HG02571 (cell line): ENCODE results near the gene FAM171A1.
A peak's percentile ranks its signal among the peaks of the same experiment; 100 is the strongest.
"Not testable (repeated sequence)": the region's sequence is repeated elsewhere in the genome, so short reads cannot be mapped to it uniquely, and the experiment has no call there.

Experiments
- ATAC-seq: cut with Tn5 transposase; IDR thresholded peaks from one replicate; pipeline ENCODE4 v1.9.1; 2021; ENCODE audit warnings: mild to moderate bottlenecking, moderate library complexity; ENCODE audit not compliant: unreplicated experiment

Gene FAM171A1

DNA sequence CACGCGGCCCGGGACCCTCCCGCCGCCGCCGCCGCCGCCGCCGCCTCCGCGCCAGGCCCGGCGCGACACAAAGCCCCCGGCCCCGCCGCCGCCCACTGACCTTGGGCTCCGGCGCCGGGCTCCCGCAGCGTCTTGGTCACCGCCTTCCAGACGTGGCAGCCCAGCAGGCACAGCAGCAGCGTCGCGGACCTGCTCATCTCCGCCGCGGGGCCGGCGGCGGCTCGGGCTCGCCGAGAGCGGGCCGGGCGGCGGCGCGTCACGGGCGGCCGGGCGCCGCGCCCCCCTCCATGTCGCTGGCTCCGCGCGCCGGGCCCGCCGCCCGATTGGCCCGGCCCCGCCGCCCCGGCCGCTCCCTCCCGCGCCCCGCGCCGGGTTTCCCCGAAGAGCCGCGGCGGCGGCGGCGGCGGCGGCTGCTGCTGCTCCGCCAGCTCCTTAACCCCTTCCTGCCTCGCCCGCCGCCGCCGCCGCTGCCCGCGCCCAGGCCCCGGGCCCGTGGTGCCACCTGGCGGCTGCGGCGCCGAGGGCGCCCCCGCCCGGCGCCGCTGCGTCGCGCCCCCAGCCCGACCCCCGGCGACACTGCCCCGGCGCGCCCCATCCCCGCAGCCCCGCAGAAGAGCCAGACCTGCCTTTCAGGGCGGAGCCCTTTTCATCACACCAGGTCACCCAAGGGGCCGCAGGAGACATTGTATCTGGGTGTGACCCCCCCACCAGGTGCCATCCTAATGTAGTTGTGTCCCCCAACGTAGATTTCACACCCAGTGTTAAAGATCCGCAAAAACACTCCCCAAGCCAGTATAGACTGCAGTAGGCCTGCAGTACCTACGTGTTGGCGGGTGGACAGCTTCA lies at the start of gene FAM171A1:
Gene FAM171A1 (minus strand): TSS at position 434 of the 846 bp plus-strand sequence. CDS start 237 bp downstream, at position 197.
- ATAC-seq, result peak; percentile 45

DNA sequence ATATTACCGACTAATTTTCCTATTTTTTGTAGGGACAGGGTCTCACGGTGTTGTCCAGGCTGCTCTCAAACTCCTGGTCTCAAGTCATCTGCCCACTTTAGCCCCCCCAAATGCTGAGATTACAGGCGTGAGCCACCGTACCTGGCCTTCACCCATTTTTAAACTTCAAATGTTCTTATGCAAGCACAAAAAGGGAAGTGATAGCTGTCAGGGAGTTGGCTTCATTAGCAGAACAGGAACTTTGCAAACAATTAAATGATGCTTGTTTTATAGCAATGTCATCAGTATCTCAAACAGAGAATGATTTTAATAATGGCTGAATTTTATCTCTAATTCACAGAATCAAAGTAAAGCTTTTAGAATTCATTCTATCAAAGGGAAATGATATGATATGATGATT lies 49.8 kb upstream of the FAM171A1 start:
- no peak for ATAC-seq

DNA sequence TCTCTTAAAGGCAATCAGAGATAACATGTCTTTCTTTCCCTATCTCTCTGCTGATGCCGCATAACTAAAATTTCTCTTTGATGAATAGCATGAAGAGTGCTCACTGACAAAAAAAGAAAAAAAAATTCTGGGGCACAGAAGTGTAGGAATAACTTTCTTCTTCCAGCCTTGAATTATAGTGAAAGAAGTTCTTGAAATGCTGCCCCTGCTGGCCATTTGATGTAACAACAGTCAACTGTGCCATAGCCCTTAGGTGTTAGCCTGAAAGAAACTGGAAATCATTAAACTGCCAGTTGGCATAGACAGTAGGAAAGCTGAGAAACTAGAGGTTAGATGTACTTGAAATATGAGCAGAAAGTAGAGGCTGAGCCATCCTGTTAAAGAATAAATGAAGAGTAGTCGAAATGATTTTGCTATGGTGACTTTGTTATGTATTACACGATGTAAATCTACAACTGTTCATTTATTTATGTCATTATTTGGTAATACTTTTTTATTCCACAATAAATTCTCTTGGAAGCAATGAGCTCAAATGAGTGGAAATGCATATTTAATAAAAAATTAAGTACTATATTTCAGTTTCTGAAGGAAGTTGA lies 48.3 kb upstream of the FAM171A1 start:
- ATAC-seq, result no peak

DNA sequence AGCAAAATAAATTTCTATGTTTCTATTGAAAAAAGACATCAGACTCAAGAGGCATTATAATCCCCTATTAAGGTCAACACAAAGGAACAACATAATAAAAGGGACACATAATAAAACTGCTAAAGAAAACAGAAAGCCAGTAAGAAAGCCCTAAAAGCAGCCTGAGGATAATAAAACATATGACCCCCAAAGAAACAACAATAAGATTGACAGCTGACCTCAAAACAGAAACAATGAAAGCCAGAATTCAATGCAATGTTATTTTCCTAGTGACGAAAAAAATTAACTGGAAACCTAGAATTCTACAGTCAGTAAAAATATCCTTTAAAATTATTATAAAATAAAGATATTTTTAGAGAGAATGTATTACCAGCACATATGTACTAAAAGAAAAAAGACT lies 44.9 kb upstream of the FAM171A1 start:
- ATAC-seq, result no peak

DNA sequence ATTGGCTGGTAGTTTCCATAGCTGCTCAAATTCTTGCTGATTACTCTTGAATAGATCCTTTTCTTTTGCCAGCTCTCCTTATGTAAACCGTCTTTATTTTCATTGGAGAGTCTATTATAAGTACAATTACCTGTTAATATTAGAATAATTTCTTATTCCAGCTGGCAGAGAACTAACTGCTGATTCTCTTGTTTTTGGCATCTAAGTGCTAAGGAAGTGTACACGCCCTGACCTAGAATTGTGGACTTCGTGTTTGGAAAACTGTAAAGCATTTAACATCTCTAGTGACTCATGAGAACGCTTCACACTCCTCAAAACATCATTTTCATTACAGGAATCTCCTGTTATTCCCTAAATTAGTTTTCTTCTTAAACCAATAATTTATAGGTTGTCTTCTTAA lies 39.9 kb upstream of the FAM171A1 start:
- ATAC-seq, result no peak

DNA sequence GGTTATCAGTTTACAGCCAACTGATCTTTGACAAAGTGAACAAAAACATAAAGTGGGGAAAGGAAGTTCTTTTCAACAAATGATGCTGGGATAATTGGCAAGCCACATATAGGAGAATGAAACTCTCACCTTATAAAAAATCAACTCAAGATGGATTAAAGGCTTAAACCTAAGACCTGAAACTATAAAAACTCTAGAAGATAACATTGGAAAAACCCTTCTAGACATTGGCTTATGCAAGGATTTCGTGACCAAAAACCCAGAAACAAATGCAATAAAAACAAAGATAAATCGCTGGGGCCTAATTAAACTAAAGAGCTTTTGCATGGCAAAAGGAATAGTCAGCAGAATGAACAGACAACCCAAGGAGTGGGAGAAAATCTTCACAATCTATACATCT lies 38.3 kb upstream of the FAM171A1 start:
- not testable (repeated sequence) for ATAC-seq

DNA sequence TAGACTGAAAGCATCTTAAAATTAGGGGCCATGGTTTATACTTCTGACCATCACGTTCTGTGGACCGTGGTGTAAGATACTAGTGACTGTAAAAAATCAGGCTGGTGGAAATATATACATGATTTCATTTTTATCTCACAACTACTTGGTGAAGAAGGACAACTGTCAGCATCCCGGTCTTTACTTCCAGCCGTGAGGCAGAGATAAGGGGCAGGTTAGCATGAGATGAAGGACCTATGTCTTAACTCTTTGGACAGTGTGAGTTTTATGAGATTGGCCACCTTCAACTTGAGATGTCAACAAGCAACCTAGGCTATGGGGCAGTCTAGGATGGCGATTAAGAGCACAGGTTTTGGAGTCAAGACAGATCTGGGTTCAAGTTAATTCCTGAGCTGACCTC lies 37.5 kb upstream of the FAM171A1 start:
- no peak for ATAC-seq

DNA sequence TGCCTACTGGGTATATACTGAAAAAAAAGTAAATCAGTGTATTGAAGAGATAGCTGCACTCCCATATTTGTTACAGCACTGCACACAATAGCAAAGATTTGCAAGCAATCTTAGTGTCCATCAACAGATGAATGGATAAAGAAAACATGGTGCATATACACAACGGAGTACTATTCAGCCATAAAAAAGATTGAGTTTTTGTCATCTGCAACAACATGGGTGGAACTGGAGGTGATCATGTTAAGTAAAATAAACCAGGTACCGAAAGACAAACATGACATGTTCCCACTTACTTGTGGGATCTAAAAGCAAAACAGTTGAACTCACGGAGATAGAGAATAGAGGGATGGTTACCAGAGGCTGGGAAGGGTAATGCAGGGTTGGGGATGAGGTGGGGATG lies 34.2 kb upstream of the FAM171A1 start:
- no peak for ATAC-seq

DNA sequence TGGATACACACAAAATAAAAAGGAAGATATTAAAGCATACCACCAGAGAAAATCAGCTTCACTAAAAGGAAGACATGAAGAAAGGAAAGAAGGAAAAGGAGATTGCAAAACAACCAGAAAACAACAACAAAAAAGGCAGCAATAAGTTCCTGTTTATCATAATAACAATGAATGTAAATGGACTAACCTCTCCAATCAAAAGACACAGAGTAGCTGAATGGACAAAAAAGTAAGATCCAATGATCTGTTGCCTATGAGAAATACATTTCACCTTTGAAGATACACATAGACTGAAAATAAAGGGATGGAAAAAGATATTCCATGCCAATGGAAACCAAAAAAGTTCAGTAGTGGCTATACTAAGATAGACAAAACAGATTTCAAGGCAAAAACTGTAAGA lies 30.3 kb upstream of the FAM171A1 start:
- no peak for ATAC-seq

DNA sequence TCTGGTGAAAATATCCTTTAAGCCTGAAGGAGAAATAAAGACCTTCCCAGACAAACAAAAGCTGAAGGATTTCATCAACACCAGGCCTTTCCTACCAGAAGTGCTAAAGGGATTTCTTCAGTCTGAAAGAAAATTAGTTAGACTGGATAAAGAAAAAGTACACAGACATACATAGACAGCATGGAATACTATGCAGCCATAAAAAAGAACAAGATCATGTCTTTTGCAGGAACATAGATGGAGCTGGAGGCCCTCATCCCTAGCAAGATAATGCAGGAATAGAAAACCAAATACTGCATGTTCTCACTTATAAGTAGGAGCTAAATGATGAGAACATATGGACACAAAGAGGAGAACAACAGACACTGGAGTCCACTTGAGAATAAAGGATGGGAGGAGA lies 29.4 kb upstream of the FAM171A1 start:
- not testable (repeated sequence) for ATAC-seq

DNA sequence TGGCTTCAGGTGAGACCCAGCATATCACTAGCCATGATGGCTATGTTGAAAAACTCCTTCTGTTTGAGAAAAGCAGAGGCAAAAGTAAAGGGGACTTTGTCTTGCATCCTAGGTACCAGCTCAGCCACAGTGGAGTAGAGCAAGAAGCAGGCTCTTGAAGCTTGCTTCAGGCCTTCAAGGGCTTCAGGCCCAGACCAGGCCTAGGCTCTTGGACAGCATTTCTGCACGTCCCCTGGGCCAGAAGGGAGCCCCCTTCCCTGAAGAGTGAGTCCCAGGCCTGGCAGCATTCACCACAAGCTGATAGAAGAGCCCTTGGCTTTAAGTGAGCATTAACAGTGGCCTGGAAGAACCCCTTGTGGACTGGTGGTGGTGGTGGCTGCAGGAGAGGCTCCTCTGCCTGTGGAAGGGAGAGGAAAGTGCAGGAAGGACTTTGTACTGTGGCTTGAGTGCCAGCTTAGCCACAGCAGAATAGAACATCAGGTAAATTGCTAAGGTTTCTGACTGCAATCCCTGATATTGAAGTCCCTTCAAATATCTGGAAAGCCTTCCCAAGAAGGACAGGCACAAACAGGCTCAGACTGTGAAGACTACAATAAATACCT lies 28.1 kb upstream of the FAM171A1 start:
- ATAC-seq, result no peak

DNA sequence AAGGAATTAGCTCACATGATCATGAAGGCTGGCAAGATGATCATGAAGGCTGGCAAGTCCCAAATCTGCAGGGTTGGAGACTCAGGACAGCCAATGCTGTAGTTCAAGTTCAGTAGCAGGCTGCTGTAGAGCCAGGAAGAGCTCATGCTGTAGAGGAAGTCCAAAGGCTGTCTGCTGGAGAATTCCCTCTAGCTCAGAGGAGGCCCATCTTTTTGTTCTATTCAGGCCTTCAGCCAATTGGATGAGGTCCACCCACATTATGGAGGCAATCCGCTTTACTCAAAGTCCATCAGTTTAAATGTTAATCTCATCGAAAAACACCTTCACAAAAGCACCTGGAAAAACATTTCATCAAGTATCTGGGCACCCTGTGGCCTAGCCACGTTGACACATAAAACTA lies 24.8 kb upstream of the FAM171A1 start:
- ATAC-seq, result no peak

DNA sequence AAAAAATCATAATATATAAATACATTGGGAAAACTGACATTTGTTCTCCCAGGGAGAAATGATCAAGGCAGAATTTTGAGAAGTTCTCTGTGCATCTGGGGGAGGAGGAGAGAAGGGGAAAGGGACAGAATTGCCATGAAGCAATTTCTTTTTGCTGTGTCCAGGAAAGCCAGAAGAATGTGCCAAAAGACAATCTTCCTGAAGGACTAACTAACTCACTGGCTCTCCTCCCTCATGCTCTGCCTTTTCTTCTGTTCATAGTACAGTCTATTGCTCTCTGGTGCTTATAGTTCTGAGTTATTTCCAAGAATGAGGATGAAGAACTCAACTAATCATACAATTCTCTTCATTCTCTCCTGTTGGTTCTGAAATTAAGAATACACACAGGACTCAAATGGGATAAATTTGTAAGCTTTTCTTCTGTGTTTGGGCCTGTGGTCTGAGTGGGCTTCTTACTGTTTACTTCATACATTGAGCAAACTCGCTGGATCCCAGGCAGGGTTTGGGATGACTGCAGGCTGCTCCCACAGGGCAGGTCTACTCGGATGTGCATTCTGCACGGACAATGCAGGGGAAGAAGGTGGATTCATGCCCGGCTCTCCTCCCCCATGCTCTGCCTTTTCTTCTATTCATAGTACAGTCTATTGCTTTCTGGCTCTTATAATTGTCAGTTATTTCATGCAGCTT lies 22.2 kb upstream of the FAM171A1 start:
- no peak for ATAC-seq

DNA sequence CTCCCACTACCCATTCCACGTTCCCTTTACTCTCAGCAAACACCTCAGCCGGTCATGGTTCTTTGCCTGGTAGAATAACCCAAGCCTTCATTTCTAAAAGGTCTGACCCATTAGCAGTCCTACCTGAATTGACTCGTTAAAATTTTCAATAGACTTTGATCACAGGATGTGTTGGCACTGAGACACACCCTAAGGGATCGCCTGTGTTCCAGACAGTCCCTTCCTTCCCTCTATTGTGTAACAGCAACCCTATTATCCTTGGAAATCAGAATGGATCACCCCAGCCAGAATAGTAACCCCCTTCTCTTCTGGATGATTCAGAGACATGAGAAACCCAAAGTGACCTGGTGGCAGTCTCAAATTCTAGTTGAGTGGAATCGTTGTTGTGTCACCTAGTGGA lies 20.4 kb upstream of the FAM171A1 start:
- no peak for ATAC-seq

DNA sequence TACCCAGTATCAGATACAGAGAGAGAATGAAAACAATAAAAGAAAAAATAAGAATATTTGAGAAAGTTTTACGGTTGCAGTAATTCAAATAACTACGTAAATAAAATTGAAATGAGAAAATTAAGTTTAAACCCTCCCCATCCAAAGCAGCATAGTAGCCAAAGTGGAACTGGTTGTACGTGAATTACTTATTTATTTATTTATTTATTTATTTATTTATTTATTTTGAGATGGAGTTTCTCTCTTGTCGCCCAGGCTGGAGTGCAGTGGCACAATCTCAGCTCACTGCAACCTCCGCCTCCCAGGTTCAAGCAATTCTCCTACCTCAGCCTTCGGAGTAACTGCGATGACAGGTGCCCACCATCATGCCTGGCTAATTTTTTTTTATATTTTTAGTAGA lies 17.1 kb upstream of the FAM171A1 start:
- ATAC-seq, result not testable (repeated sequence)

DNA sequence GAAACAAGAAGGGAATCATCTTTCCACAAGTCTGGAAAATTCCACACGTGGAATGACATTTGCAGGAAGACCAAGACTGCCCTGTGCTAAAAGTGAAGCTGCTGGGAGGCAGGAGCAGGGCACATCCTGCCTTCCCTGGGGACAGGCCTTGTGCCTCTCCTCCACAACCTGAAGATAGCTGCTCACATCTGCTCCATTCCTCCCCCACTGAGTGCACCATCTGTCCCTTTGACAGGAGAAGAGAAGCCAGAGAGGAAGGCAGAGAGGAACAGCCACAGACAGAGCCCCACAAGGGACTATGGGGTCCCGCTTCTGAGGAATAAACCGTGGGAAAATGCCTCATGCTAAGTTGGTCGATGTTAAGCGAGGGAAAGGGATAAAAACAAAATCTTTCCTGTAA lies 15.9 kb upstream of the FAM171A1 start:
- ATAC-seq, result no peak

DNA sequence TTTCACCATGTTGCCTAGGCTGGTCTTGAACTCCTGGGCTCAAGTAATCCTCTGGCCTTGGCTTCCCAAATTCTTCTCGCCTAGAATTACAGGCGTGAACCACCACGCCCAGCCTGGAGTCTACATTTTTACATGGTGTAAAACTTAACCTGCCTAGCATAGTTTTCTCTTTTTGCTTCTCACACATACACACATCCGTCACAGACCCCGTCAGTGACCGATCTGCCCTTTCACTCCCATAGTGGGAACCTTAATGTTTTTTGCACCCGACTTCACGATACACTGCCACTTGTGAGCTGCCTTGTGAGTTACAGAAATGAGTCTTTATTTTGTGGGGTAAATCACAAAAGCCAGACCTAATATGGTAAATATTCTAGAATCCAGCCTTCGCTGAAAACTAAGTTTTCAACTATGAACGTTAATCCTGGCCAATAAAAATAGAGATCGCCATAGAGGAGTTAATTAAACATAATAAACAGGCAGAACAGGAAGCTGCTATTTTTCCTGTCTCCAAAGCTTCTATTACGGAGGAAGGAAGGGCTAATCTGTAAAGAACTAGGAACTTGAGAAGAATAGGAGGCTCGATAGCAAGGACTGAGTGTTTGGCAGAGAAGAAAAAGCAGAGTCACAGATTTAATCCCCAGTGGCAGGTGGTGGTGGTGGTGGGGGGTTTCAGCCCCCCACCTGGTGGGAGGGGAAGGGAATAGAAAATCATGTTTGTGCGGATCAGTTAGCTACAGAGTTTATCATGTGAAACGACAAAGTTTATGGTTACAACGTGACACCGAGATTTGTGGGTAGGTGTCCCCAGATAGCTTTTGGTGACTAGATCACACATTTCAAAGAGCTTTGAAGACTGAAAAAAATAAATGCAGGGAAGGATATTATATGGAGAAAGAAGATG lies 14.7 kb upstream of the FAM171A1 start:
- no peak for ATAC-seq

DNA sequence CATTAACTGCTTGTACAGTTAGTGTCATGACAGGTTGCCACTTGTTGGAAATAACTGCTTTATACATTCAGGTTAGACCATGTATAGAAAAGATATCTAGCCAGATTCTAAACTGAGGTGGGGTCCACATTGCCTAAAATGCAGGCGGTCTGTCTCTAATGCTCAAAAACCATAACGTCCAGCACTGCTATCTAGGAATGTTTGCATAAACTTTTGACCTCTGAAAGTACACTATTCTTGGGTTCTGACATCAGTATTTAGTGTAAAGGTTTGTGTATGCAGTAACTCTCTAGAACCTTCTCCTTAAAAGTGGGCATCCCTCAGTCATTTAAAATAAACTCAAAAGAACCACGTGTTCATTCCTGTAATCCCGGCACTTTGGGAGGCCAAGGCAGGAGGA lies 10.3 kb upstream of the FAM171A1 start:
- no peak for ATAC-seq

DNA sequence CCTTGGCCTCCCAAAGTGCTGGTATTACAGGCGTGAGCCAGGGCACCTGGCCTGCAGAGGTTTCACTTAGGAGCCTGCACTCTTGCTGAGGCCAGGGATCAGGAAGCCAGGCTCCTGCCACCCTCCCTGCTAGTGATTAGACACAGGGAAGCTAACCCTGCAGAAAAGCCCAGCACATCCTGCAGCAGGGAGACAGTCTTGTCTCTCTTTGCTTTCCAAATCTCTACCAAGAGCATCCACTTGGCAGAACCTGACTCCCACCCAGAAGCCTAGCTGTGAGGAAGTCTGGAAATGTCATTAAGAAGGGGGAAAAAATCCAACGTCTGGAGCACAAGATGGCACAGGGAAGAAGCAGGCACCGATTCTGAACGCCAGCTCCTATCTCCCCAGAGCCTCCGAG lies 8.0 kb upstream of the FAM171A1 start:
- no peak for ATAC-seq

DNA sequence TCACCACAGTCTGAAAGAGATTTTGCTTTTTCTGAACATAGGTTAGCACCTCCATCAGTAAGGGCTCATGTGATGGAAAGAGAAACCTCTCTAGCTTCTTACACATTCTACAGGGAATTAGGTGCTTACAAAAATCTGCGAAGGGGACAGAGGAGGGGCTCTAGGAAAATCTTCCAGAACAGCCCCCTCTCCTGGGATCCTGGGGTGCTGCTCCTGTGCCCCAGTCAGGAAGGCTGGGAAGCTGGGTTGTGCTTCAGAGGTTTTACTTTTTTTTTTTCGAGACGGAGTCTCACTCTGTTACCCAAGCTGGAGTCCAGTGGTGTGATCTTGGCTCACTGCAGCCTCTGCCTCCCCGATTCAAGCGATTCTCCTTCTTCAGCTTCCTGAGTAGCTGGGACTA lies 7.5 kb upstream of the FAM171A1 start:
- ATAC-seq, result no peak

DNA sequence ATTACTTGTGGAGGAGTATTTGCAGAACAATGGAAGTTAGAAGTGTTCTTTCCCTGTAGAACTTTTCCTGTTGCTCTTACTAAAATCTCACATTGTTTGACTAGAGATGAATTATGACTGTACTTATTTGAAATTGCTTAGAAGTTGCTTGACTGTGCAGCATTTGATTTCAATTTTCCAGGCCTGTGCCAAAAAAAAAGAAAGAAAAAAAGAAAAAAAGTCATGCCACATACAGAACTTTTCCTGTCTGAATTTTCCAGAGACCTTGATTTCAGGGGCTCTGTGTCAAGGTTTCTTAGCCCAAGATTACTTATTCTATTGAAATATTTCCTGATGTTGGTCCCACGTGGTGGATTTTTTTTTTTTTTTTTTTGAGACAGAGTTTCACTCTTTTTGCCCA lies 3.5 kb upstream of the FAM171A1 start:
- ATAC-seq, result no peak
